Esophagus squamous epithelium (tissue), 4 donors: Measurements from ENCODE around the gene ADA.
"Not testable (repeated sequence)": the region's sequence is repeated elsewhere in the genome, so short reads cannot be mapped to it uniquely, and the experiment has no call there.

ENCODE experiments used
- POLR2A ChIP-seq, 4 donors: fragments of 450-650 bp; IDR thresholded peaks; one replicate each; pipeline ENCODE4 v1.6.1; 2017; ENCODE audit warnings: antibody characterized with exemption in 4 of 4, mild to moderate bottlenecking in 4 of 4, moderate library complexity in 3 of 4
- TF ChIP-seq, protein P1 (sequence below), 6 experiments: fragments of 450-650 bp in 4 of 6; fragments of 200-600 bp in 2 of 6; sonication (generic) in 2 of 6; IDR thresholded peaks; one replicate each; pipeline ENCODE4 v1.5.1; 2016 to 2019; ENCODE audit warnings: antibody characterized with exemption in 6 of 6, mild to moderate bottlenecking in 4 of 6, moderate library complexity in 4 of 6

GRCh38 chr20:44671541-44671940 lies 20.0 kb upstream of the ADA start:
- TF ChIP-seq POLR2A (IDR thresholded peaks at IDR 0.05) = not testable (repeated sequence)
- TF ChIP-seq, protein P1, sequence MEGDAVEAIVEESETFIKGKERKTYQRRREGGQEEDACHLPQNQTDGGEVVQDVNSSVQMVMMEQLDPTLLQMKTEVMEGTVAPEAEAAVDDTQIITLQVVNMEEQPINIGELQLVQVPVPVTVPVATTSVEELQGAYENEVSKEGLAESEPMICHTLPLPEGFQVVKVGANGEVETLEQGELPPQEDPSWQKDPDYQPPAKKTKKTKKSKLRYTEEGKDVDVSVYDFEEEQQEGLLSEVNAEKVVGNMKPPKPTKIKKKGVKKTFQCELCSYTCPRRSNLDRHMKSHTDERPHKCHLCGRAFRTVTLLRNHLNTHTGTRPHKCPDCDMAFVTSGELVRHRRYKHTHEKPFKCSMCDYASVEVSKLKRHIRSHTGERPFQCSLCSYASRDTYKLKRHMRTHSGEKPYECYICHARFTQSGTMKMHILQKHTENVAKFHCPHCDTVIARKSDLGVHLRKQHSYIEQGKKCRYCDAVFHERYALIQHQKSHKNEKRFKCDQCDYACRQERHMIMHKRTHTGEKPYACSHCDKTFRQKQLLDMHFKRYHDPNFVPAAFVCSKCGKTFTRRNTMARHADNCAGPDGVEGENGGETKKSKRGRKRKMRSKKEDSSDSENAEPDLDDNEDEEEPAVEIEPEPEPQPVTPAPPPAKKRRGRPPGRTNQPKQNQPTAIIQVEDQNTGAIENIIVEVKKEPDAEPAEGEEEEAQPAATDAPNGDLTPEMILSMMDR (IDR thresholded peaks at IDR 0.05) = not testable (repeated sequence)
